ENCODE measurements around the gene COL6A6.
"Not testable (repeated sequence)": the region's sequence is repeated elsewhere in the genome, so short reads cannot be mapped to it uniquely, and the experiment has no call there.

The COL6A6 gene

DNA sequence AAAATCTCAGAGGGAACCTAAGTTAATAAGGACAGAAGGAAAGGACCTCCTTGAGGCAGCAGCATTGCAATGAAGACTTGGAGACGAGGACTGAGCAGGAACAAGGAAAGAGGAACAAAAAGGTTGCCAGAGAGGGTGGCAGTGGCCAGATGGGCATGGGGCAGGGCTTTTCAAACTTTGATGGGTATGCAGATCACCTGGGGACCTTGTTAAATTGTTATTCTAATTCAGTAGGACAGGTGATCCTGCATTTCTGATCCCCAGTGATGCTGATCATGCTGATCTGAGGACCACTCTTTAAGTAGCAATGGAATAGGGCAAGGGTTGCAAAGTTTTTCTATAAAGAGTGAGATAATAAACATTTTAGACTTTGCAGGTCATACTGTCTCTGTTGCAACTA is 11.1 kb downstream of the COL6A6 start:
- no peak for DNase-seq
- intact Hi-C loops (cut with DNase I), result no loop called here

- DNase-seq, result peak in 1 of 10 donors; percentile 35
- intact Hi-C loops (cut with DNase I), result no loop called here
Observed at GRCh38 chr3:130529486-130530215, 12.7 kb downstream of the COL6A6 start.

DNA sequence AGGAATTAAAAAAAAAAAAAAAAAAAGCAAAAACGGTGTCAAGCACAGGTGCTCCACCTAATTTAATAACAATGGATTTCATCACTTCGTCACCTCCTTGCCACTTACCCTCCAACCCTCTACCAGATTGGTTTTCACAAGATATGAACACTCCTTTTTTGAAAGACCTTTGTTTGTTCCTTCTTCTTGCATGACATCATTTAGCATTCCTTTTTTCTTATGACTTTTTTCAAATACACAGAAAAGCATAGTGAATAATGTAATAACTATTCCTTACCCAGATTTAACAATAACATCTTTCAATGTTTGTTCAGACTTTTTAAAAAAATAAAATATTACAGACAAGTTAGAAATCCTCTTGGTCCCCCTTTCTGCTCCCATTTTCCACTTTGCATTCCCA is 16.3 kb downstream of the COL6A6 start:
- intact Hi-C loops (cut with DNase I), result no loop called here
- no peak for DNase-seq

- intact Hi-C loops (cut with DNase I), result loop anchor here (5.0 kb wide), 1 partner anchor 260 kb away; no protein-coding TSS in a partner anchor
- DNase-seq, result no peak
Observed at GRCh38 chr3:130537673-130538304, 20.8 kb downstream of the COL6A6 start.

DNA sequence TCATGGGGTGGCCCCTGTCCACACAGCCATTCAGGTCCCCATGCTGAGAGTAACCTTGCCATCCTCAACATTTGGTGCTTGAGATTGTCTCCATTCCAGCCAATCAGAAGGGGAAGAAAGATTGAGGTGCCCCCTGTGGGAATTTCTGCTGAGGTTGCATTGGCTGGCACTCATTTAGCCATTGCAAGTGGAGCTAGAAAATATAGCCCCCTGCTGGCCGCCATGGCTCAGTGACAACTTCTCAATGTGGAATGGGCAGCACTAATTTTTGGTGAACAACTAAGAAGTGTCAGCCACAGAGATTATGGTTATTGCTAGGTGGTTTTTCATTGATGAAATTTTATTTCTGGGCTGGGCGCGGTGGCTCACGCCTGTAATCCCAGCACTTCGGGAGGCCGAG is 22.0 kb downstream of the COL6A6 start:
- DNase-seq, result peak in 6 of 10 donors; percentile 32 to 87 (median 43)
- intact Hi-C loops (cut with DNase I), result loop anchor here (5.0 kb wide), 1 partner anchor 262 kb away; no protein-coding TSS in a partner anchor

DNA sequence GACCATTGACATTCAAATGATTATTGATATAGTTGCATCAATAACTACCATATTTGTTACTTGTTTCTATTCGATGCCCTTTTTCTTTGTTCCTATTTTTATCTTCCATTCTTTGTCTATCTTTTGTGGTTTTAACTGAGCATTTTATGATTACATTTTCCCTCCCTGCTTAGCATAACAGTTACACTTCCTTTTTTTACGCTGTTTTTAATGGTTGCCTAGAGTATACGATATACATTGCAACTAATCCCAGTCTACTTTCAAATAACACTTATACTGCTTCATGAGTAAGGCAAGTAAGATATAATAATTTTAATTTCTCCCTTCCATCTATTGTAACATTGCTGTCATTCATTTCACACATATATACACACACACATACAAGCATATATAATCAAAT is 26.3 kb downstream of the COL6A6 start:
- no peak for DNase-seq
- intact Hi-C loops (cut with DNase I), result no loop called here

GRCh38 chr3:130546920-130547679 is 30.1 kb downstream of the COL6A6 start:
- intact Hi-C loops (cut with DNase I), result no loop called here
- peak in 3 of 10 donors; percentile 66 to 76 (median 74) for DNase-seq

DNA sequence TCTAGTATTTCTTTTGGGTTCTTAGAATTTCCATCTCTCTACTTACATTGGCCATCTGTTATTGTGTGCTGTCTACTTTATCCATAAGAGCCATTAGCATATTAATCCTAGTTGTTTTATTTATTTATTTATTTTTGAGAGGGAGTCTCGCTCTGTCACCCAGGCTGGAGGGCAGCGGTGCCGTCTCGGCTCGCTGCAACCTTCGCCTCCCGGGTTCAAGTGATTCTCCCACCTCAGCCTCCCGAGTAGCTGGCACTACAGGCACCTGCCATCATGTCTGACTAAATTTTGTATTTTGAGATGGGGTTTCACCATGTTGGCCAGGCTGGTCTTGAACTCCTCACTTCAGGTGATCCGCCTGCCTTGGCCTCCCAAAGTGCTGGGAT is 30.7 kb downstream of the COL6A6 start:
- DNase-seq, result peak in 1 of 10 donors; percentile 31
- intact Hi-C loops (cut with DNase I), result not testable (repeated sequence)

DNA sequence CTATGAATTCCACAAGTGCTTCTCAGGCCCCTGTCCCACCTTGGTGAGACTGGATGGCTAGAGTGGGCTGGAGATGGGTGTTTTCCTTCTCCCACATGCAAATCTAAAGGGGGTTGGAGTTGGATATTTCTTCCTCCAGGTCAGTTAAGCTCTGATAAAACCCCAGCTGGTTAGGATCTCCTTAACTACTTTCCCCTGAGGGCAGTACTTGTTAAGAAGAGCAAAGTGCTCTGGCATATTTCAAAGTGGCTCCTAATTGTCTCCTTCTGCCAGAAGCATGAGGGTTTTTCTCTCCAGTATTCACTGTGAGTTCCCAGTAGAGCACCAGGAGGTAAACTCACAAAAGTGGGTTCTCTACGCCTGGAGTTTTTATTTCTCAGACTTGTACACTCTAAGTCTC is 31.4 kb downstream of the COL6A6 start:
- intact Hi-C loops (cut with DNase I), result no loop called here
- DNase-seq, result no peak

DNA sequence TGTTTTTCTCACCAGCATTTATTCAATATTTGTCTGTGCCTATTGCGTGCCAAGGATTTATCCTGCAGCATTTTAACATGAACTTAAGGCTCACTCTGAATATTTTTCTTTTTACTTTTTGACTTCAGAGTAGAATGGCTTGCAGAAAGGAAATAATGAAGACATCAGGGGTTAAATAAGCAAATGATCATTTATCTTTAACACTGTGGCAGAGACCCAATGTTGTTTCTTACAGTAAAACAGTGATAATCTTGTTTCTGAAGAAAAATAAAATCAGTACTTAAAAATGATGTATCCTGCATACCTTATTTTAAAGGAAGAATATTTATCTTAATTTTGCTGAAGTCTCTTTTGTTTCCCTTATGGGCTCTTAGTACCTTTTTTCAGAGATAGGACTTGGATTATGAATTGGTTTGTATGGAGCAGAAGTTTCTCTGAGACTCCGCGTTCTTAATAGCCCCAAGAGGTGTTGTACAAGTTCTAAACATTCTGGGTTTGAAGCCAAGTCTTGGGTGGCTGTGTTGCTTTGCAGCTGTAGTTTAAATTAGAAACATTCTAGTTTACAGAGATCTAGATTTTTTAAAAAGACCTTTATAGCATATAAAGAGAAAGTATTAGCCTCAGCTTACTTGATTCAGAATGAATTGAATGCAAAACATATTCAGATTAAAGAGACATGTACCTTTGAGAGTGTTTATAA is 40.5 kb downstream of the COL6A6 start:
- no peak for DNase-seq
- intact Hi-C loops (cut with DNase I), result no loop called here

DNA sequence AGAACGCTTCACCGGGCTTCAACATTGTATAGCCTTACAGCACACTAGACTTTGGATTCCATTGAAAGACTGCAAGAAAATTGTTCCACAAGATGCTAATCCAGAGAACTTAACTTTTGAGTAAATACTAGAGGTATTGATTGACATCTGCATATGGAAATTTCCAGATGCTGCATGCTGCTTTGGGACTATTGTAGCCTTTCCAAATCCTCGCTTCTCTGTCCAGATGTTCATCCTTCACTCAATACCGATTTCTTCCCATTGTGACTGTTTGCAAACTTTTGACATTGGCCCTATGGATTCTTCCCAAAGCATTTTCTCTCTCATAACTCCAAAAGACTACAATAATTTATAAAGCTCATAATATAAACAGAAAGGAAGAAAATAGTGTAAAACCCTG is 41.4 kb downstream of the COL6A6 start:
- intact Hi-C loops (cut with DNase I), result no loop called here
- DNase-seq, result no peak

DNA sequence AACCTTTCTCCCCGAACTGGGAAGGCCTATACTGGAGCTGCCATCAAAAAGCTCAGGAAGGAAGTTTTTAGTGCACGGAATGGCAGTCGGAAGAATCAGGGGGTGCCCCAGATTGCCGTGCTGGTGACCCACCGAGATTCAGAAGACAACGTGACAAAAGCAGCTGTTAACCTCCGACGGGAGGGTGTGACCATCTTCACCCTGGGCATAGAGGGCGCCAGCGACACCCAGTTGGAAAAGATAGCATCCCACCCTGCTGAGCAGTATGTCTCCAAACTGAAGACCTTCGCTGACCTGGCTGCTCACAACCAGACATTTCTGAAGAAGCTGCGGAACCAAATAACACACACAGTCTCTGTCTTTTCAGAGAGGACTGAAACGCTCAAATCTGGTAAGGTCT is 48.2 kb downstream of the COL6A6 start:
- DNase-seq, result peak in 1 of 10 donors; percentile 55
- intact Hi-C loops (cut with DNase I), result no loop called here

Measured in posterior cingulate gyrus (tissue), 11 donors.